Measurements from ENCODE around the gene RAI14. TPM values are rescaled to one million over a fixed set of nuclear protein-coding genes. Genes with fewer than 3 reads are reported as not detected.

The RAI14 gene
- total RNA-seq, 4 donors from 2014 or later = 45.8 to 143 (median 80.5) TPM

- ATAC-seq = peak; percentile 39
- Histone ChIP-seq H3K4me3 (no peak overlapping the region), H3K9me3 (no peaks in the 10 kb centered on the region), H3K27ac (peak overlapping the region in 1 of 4 donors; percentile 24), H3K36me3 (no peaks in the 10 kb centered on the region), H3K4me1 (peaks cover 0 to 16% (median 0%) of the 10 kb centered on the region in 3 donors), H3K27me3 (no peaks in the 10 kb centered on the region)
- no peak for TF ChIP-seq POLR2A (IDR thresholded peaks at IDR 0.05)
- 51 to 61% methylated on average over 2 of the region's 2 CpGs for WGBS, 2 donors (ENCODE audit: low coverage in 1 of 2)
Observed at GRCh38 chr5:34680896-34681295, 24.8 kb downstream of the RAI14 start.

DNA sequence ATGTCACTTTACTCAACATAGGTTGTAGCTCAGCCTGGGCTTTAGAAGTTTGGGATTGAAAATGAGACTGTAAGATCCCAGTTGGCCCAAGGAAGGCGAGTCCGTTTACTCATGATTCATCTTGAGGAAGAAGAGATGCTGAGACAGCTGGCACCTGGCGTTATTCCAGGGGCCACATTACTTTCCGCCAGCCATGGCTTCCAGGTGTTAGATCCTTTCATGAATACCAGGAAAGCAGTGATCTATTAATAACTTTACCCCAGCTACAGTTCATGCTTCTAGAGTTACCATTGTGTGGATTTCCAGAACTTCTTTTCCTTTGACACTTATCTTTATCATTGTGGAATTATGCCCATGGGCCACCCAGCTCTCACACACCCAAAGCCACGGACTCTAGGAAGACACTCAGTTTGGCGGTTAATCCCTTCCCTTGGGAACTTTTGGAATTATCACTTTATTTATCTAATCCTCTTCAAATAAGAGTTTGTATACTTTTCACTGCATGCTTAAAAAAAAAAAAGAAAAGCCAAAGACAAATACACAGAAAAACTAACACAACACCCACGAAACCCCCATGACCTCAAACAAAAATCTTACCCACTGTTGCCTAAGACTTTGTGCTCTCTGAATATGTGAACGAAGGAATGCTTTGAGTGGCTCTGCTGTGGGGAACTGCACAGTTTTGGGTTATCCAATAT lies 26.9 kb downstream of the RAI14 start:
- no peak overlapping the region for H3K27ac ChIP-seq
- H3K4me3 ChIP-seq = no peak overlapping the region
- WGBS, 2 donors (ENCODE audit: low coverage in 1 of 2) = 66 to 84% methylated on average over 8 of the region's 8 CpGs
- peaks cover 0 to 22% (median 4%) of the 10 kb centered on the region in 3 donors for H3K4me1 ChIP-seq
- peaks cover 0 to 2% of the 10 kb centered on the region in 2 donors for H3K36me3 ChIP-seq
- no peaks in the 10 kb centered on the region for H3K27me3 ChIP-seq
- no peak for ATAC-seq
- TF ChIP-seq, protein P1, sequence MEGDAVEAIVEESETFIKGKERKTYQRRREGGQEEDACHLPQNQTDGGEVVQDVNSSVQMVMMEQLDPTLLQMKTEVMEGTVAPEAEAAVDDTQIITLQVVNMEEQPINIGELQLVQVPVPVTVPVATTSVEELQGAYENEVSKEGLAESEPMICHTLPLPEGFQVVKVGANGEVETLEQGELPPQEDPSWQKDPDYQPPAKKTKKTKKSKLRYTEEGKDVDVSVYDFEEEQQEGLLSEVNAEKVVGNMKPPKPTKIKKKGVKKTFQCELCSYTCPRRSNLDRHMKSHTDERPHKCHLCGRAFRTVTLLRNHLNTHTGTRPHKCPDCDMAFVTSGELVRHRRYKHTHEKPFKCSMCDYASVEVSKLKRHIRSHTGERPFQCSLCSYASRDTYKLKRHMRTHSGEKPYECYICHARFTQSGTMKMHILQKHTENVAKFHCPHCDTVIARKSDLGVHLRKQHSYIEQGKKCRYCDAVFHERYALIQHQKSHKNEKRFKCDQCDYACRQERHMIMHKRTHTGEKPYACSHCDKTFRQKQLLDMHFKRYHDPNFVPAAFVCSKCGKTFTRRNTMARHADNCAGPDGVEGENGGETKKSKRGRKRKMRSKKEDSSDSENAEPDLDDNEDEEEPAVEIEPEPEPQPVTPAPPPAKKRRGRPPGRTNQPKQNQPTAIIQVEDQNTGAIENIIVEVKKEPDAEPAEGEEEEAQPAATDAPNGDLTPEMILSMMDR (IDR thresholded peaks at IDR 0.05) = no peak
- TF ChIP-seq POLR2A (IDR thresholded peaks at IDR 0.05) (no peak), POLR2AphosphoS5 (IDR thresholded peaks at IDR 0.05) (no peak), EP300 (IDR thresholded peaks at IDR 0.05) (no peak)
- no peaks in the 10 kb centered on the region for H3K9me3 ChIP-seq

- 40 to 46% methylated on average over 4 of the region's 4 CpGs for WGBS, 2 donors (ENCODE audit: low coverage in 1 of 2)
- H3K4me1 ChIP-seq = peaks cover 0 to 22% (median 4%) of the 10 kb centered on the region in 3 donors
- no peak overlapping the region for H3K4me3 ChIP-seq
- H3K27me3 ChIP-seq = no peaks in the 10 kb centered on the region
- H3K36me3 ChIP-seq = peaks cover 0 to 8% of the 10 kb centered on the region in 2 donors
- H3K9me3 ChIP-seq = no peaks in the 10 kb centered on the region
- H3K27ac ChIP-seq = no peak overlapping the region
- no peak for ATAC-seq
- no peak for TF ChIP-seq EP300 (IDR thresholded peaks at IDR 0.05)
- TF ChIP-seq, protein P1 (IDR thresholded peaks at IDR 0.05) = peak in 1 of 4 experiments; percentile 12
Observed at GRCh38 chr5:34684281-34684979, 28.3 kb downstream of the RAI14 start.

- H3K36me3 ChIP-seq = peaks cover 0 to 8% of the 10 kb centered on the region in 2 donors
- TF ChIP-seq POLR2AphosphoS5 (IDR thresholded peaks at IDR 0.05) (no peak), EP300 (IDR thresholded peaks at IDR 0.05) (no peak), POLR2A (IDR thresholded peaks at IDR 0.05) (no peak)
- TF ChIP-seq, protein P1 (IDR thresholded peaks at IDR 0.05) = no peak
- H3K4me3 ChIP-seq = no peak overlapping the region
- WGBS, 2 donors (ENCODE audit: low coverage in 1 of 2) = 91 to 95% methylated on average over 2 to 4 of the region's 4 CpGs
- H3K27ac ChIP-seq = no peak overlapping the region
- ATAC-seq = no peak
- no peaks in the 10 kb centered on the region for H3K27me3 ChIP-seq
- H3K4me1 ChIP-seq = peaks cover 0 to 22% (median 4%) of the 10 kb centered on the region in 3 donors
- H3K9me3 ChIP-seq = no peaks in the 10 kb centered on the region
Observed at GRCh38 chr5:34684980-34685352, 28.8 kb downstream of the RAI14 start.

DNA sequence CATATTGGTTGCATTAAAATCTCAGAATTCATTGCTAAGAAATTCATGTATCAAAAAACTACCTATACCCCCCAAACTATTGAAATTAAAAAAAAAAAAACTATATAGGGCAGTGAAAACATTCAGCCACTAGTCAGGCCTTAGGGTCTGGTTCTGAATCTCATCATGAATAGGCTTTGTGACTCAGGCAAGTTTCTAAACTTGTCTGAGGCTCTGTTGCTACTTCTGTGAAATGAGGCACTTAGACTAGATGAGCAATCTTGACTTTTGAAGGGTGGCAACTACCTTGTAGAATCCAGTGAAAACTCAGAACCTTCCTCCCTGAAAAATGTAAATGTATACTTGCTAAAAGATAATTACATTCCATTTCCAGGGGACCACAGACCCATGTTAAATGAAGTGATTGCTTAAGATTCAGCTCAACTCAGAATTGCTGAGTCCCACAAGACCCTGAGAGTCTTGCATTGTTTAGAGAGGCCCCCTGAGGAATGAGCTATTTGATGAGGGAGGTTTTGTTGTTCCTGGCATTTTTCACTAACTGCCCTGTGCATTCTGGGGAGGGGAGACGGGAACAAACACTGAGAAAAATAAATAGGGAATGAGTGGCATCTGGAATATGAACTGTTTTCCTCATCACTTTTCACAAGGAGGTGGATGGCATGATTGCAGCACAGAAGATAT lies 29.5 kb downstream of the RAI14 start:
- no peak overlapping the region for H3K27ac ChIP-seq
- TF ChIP-seq EP300 (IDR thresholded peaks at IDR 0.05) (no peak), POLR2A (IDR thresholded peaks at IDR 0.05) (no peak), POLR2AphosphoS5 (IDR thresholded peaks at IDR 0.05) (no peak)
- TF ChIP-seq, protein P1 (IDR thresholded peaks at IDR 0.05) = no peak
- ATAC-seq = no peak
- no peaks in the 10 kb centered on the region for H3K9me3 ChIP-seq
- peaks cover 0 to 8% of the 10 kb centered on the region in 2 donors for H3K36me3 ChIP-seq
- no peaks in the 10 kb centered on the region for H3K27me3 ChIP-seq
- 43 to 71% methylated on average over 1 of the region's 1 CpG for WGBS, 2 donors (ENCODE audit: low coverage in 1 of 2)
- H3K4me3 ChIP-seq = no peak overlapping the region
- peaks cover 0 to 22% (median 4%) of the 10 kb centered on the region in 3 donors for H3K4me1 ChIP-seq
